ENCODE measurements around the gene NOL4L.

The NOL4L gene

DNA sequence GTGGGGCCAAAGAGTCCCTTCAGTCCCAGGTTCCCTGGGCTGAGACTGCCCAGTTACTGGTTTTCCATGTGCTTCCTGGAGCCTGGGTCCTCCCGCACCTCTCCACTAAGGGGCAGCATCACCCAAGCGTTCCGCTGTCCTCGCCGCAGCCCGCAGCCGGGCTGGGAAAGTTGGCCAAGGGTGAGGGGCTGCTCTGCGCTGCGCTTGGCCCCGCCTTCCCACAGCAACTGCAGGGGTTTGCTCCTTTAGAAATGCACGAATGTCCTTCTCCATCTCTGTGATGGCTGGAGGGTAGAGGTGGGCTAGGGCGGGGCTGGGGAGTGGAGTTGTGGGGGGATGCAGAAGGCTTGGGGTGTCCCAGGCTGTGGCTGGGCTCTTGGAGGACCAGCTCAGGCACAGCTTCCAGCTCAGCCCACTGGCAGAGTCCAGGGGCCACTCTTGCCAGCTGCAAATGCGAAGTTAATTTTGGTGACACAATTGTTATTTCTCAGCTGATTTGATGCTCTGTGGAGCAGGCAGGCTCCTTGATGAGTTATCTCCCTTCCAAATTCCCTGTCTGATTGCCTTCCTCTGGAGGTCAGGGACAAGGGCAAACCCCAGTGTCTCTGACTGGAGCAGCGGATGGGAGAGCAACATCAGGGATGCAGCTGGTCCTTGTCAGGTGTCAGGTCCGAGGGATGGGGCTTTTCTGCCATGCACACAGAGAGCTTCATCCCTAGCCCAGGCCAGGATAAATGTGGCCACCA, 63.2 kb downstream of the NOL4L start:
- DNase-seq: peak; percentile 53 to 63

- no peak for DNase-seq
Measured at GRCh38 chr20:32520927-32521203, 64.3 kb downstream of the NOL4L start.

DNA sequence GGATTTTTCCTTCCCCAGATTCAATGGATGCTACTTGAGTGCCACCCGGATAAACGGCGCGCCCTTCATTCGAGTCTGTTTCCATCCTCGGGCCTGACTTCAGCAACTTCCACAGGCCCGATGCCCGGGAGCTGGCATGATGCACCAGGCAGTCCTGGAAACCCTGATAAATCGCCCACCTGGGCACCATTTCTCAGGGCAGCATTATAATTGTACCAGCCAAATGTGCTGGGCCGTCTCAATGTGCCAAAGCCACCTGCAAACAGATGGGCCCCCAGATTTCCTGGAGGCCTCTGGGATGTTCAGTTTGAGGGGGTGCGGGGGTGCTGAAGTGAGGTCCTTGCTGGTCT, 65.8 kb downstream of the NOL4L start:
- DNase-seq: no peak

DNA sequence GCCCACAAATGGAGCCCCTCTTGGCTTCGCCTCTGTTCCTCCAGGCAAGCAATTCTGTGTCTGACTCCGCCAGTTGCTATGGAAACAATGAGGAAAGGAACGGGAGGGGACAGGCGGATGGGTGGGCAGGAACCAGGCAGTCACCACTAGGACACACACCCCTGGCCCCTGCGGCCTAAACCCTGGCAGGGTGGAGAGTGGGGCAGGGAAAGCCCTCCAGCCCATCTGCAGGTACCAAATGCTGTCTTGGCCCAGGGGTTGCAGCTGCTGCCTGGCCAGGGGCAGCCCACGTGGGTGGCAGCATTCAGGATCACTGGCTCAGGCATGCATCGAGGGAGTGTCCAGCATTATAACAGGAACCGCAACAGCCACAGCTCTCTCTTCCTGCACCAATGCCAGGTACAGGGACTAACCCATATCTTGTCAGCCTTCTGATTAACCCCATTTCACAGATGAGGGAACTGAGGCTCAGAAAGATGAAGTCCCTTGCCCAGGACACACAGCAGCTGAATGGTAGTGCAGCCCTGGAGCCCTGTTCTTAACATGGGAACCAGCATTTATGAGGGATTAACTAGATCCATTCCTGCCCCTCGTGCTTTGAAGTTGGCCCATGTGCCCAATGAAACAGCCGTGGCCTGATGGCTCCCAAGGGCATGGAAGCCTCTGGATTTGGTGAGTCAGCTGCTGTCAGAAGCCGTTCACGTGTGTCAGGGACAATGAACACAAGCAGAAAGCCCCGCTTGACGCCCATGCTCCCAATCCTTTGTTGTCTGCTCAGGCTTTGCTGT, 66.3 kb downstream of the NOL4L start:
- DNase-seq: no peak

DNA sequence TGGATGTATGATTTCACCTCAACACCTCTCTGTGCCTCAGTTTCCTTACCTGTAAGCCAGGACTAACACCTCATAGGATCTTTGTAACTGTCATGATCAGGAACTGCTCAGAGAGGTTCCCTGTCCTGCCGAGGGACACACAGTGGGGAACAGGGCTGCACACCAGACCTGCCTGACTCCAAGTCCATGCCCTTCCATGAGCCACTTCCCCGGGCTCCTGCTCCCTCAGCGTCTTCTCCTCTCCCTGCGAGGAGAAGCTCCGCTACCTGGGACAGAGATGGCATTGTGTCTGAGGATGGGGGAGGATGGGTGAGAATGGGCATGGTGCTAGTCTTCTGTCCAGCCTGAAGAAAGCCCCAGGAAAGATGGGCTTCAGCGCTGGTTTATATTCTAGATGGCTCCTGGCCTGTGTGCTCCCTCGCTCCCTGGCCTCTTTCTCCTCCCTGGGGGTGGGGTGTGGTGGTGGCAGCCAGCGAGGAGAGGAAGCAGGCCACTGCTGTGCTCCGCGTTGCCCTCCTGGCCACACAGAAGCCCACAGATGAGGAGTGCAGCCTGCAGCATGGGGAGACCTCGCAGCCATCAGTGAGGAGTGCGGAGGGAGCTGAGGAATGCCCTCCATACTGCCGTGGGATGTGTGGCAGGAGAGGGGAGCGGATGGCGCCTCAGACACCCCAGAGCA, 67.1 kb downstream of the NOL4L start:
- DNase-seq: no peak

GRCh38 chr20:32517518-32517873, 67.6 kb downstream of the NOL4L start:
- DNase-seq: no peak

DNA sequence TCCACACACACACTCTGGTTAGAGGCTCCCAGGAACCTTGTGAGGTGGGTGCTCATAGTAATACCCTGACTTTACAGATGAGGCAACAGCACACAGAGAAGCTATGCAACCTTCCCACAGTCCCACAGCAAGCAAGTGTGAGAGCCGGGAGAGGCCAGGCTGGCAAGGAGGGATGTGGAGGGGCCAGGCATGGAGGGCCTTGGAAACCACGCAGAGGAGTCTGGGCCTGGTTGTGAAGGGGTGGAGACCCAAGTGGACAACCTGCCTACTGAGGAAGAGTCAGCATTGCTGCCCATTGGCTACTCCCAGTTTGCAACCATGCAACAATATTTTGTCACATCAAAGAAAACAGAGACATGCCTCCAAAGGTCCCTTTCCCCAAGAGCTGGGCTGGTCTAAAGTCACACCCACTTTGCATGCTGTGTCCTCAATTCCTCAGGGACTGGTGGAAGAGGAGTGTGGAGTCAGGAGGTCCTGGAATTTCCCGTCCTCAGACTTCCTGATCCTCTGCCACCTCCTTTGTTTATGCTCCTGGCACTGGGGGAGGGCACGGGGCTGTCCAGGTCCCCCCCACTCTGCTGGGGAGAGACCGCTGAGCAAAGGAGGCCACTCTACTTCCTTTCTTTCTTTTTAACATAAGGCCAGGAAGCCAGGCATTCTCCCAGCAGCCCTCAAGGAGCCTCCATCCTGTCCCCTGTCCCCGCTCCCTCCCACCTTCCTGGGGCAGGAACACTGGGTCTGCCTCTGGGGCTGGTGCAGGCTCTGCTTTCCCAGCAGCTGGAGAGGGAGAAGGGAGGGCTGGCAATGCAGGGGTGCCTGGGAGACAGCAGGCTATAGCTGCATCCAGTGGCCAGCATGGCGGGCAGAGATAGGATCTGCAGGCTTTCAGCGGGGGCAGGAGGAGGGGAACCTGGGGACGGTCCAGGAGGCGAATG, 68.3 kb downstream of the NOL4L start:
- peak; percentile 44 for DNase-seq

GRCh38 chr20:32515631-32516101, 69.5 kb downstream of the NOL4L start:
- no peak for DNase-seq

DNA sequence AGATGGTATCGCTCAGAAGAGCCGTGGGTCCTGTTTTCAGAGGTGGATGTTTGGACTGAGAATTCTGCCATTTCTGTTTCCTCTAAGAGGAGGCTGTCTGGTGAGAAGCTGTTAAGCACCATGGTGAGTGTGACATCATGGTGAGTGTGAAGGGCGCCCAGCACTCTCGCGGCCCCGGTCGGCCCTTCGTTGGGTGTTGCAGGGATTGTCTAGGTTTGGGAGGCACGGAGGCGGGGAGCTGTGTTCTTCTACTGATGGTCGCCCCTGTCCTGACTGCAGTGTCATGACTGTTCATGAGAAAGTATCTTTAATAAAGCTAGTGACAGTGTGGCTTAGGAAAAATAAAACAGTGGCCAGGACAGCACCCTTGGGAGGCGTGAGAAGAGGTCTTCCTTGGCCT, 70.4 kb downstream of the NOL4L start:
- DNase-seq: no peak

DNA sequence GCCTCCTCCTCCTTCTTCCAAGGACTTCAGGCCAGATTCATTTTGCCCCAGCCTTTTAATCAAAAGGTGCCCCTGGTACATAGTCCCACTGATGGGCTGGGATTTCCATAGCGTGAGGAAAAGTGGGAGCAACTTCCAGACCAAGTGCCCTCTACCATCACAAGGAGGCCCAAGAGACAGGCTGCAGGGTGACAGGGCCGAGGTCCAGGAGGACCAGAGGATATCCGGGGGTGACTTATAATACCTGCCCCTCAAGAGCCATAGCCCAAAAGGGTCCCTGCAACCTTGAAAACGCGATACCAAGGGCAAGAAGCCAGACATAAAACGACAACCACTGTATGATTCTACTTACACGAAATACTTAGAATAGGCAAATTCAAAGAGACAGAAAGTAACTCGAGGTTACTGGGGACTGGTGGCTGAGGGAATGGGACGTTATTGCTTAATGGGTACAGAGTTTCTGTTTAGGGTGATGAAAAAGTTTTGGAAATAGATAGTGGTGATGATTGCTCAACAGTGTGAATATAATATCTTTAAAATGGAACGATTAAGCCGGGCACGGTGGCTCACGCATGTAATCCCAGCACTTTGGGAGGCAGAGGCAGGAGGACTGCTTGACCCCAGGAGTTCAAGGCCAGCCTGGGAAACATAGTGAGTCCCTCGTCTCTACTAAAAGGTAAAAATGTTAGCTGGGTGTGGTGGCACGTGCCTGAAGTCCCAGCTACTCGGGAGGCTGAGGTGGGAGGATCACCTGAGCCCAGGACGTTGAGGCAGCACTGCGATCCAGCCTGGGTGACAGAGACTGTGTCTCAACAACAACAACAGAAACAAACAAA, 71.9 kb downstream of the NOL4L start:
- no peak for DNase-seq

DNA sequence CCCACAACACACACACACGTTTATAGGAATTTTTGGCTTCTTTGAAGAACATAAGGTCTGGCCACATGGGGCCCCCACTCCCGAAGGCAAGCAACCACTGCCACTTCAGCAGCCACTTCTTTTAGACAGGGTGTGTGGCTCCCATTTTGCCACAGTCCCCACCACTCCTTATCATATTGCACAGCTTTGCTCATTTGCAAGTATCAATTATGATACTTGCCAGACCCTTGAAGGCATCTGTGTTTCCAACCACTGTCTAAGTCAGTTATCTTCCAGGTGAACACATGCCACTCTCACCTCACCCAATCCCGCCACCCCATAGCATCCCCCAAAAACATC, 73.1 kb downstream of the NOL4L start:
- DNase-seq: no peak

GRCh38 chr20:32511358-32512046, 73.6 kb downstream of the NOL4L start:
- no peak for DNase-seq

DNA sequence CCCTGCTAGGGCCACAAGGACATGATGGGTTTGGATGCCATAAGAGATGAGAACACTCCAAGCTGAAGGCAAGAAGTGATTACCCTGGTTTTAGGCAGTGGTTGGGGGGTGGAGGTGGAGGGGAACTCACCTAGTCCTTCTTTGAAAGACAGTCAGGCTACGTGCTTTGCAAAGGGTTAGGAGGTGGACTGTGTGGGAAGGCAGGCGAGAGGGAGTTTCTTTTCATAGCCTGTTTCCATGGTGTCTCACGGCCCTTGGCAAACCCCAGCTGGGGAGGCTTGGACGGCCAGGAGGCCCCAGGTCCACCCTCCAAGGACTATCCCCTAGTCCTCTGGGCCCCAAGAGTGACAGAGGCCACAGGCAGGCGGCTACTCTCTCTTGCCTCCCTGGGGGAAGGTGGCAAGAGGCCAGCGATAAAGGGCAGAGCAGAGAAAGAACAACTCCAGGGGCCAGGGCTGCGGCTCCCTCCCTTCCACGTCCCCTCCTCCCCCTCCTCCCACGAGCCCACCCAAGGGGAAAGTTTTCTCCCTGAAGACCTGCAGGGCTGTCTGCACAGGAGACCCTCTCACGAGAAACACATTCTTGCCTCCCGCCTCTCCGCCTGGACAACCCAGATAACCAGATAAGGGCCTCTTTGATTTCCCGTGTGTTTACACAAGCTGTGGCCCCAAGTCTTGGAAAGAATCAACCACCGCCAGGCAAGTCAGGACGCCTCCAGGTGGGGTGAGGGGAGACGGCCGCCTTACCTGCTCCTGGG, 74.4 kb downstream of the NOL4L start:
- no peak for DNase-seq

DNA sequence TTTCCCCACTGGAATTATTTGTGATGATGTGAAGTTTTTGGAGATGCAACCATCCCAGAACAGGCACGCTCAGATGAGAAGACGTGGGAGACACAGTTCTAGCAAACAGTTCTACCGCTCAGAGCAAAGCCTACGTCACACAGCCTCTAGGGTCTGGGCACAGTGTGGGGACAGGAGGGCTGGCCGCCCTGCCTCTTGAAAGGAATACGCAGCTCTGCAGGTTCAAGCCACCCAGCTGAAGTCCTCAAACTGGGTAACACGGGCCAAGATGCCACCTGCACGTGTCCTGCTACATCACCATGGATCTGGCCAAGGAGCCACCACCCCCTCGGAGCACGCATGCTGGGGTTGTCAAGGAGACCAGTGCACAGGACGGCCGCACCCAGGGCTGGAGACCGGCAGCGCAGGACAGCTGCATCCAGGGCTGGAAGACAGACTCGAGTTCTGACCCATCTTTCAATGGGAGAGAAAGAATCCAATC, 75.0 kb downstream of the NOL4L start:
- DNase-seq: no peak

DNA sequence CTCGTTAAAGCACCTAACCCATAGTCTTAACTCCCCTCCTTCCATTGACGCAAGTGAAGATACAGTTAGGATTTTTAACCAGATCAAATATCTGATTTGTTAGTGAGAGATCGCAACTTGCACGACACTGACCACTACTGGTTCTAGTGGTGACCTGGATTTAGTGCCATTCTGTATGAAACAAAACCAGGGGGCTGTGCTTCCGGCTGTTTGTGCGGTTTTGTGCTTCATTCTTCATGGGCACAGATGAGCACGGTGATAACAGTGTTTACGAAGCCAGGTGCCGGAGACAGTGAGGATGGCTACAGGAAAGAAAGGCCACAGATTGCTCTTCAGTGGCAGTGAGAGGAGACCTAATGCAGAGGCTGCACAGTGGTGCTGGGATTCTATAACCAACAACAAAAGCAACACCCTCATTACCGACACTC, 75.5 kb downstream of the NOL4L start:
- DNase-seq: no peak

DNA sequence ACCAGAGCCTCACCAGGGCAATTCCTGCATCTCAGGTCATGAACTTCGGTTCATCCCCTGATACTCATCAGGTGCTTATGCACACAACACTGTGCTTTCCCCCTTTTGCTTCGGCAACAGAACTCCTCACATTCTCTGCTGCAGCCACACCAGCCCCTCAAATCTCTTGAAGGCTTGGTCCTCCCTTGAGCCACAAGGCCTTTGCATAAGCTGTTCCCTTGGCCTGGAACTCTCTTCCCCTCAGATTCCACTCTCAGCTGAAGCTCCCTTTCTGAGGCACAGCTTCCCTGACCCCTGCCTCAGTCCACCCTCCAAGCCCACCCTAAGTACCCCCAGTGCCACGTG, 76.4 kb downstream of the NOL4L start:
- no peak for DNase-seq

GRCh38 chr20:32507998-32508774, 76.9 kb downstream of the NOL4L start:
- no peak for DNase-seq

DNA sequence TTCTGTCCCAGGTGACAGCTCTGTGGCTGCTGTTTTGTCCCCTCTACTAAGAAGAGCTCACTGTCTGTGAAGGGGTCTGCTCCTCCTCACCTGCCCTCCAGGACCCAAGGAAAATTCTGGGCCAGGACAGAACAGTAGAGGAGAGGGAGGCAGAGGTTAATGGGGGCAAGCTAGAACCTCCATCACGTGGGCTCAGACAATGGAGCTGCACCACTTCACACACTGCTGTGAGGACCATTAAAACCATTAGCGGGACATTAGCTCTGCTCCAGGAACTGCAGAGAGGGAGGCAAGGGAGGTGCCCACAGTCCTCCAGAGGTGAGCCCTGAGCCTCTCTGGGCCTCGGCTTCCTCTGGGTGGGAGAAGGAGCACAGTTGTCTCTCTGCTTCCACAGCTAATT, 78.4 kb downstream of the NOL4L start:
- no peak for DNase-seq

- no peak for DNase-seq
Measured at GRCh38 chr20:32505723-32506473, 79.2 kb downstream of the NOL4L start.

All from Kasumi-1 (cell line).